SK-N-SH (cell line): Measurements from ENCODE around the gene PDPK1. TPM values are rescaled to one million over a fixed set of nuclear protein-coding genes. Genes with fewer than 3 reads are reported as not detected.
"Not testable (repeated sequence)": the region's sequence is repeated elsewhere in the genome, so short reads cannot be mapped to it uniquely, and the experiment has no call there.

ENCODE experiments used
- CTCF ChIA-PET: fragments of 300-600, 350-600 bp; formaldehyde crosslinking; extraction: SDS; loops from one replicate; lab custom pipeline; 2021; lab: Yijun Ruan, JAX
- POLR2A ChIA-PET: fragments of 350-600 bp; sonication (Branson Sonifier 250); formaldehyde crosslinking; extraction: SDS; loops from one replicate; lab custom pipeline; 2020; ENCODE audit warnings: antibody characterized with exemption, inconsistent platforms; lab: Yijun Ruan, JAX
- DNase-seq: peaks from one replicate; pipeline ENCODE4 v3.0.0; 2012
- H2AFZ ChIP-seq: fragments of 200-600 bp; sonication (generic); 2 replicates; pipeline ENCODE4 v1.8.1; 2016; ENCODE audit warnings: antibody characterized with exemption, mild to moderate bottlenecking, low read depth
- H3F3A ChIP-seq: fragments of 200-600 bp; sonication (generic); replicated peaks from 2 replicates; pipeline ENCODE3; 2016; ENCODE audit warnings: antibody characterized with exemption, mild to moderate bottlenecking; ENCODE audit not compliant: insufficient read depth
- H3K27ac ChIP-seq, 2 experiments: fragments of 200-500 bp in 1 of 2; fragments of 200-600 bp in 1 of 2; sonication (Bioruptor generic) in 1 of 2; sonication (generic), shearing (Covaris generic) in 1 of 2; 2 replicates each; pipeline versions ENCODE4 v1.5.1 to v1.6.1; 2014 to 2016; ENCODE audit warnings: low read depth in 2 of 2, inconsistent platforms in 1 of 2, low read length in 1 of 2, mild to moderate bottlenecking in 1 of 2, mixed read lengths in 1 of 2
- H3K27me3 ChIP-seq: fragments of 200-600 bp; sonication (generic), shearing (Covaris generic); 2 replicates; pipeline ENCODE4 v1.6.1; 2016; ENCODE audit warnings: mixed run types; ENCODE audit not compliant: insufficient read depth
- H3K36me3 ChIP-seq, 2 experiments: fragments of 200-500 bp in 1 of 2; fragments of 200-600 bp in 1 of 2; sonication (Bioruptor generic) in 1 of 2; sonication (generic) in 1 of 2; replicated peaks in 1 of 2; 2 replicates each; pipeline versions ENCODE3 to v1.5.1; 2014 to 2016; ENCODE audit warnings: low read length in 1 of 2, mild to moderate bottlenecking in 1 of 2; ENCODE audit not compliant: insufficient read depth in 2 of 2, control insufficient read depth in 1 of 2
- H3K4me1 ChIP-seq, 2 experiments: fragments of 200-500 bp in 1 of 2; fragments of 200-600 bp in 1 of 2; sonication (Bioruptor generic) in 1 of 2; sonication (generic), shearing (Covaris generic) in 1 of 2; 2 replicates each; pipeline versions ENCODE4 v1.5.1 to v1.6.1; 2014 to 2016; ENCODE audit warnings: low read depth in 1 of 2, low read length in 1 of 2, mixed run types in 1 of 2; ENCODE audit not compliant: insufficient read depth in 2 of 2, control insufficient read depth in 1 of 2
- H3K4me2 ChIP-seq: fragments of 200-600 bp; sonication (generic), shearing (Covaris generic); 2 replicates; pipeline ENCODE4 v1.6.1; 2017; ENCODE audit warnings: mixed run types
- H3K4me3 ChIP-seq, 2 experiments: fragments of 200-500 bp in 1 of 2; fragments of 200-600 bp in 1 of 2; sonication (Bioruptor generic) in 1 of 2; sonication (generic), shearing (Covaris generic) in 1 of 2; 2 replicates each; pipeline versions ENCODE4 v1.5.1 to v1.8.1; 2014 to 2016; ENCODE audit warnings: low read depth in 2 of 2, inconsistent platforms in 1 of 2, low read length in 1 of 2, mild to moderate bottlenecking in 1 of 2, mixed read lengths in 1 of 2, moderate library complexity in 1 of 2
- H3K79me2 ChIP-seq: fragments of 200-600 bp; sonication (generic); 2 replicates; pipeline ENCODE4 v1.8.1; 2017; ENCODE audit warnings: mild to moderate bottlenecking; ENCODE audit not compliant: insufficient read depth
- H3K9ac ChIP-seq: fragments of 200-600 bp; sonication (generic); 2 replicates; pipeline ENCODE4 v1.6.1; 2017; ENCODE audit warnings: mixed run types
- H3K9me2 ChIP-seq: fragments of 200-600 bp; sonication (generic); 2 replicates; pipeline ENCODE4 v1.6.1; 2017; ENCODE audit warnings: mixed run types
- H3K9me3 ChIP-seq: fragments of 200-600 bp; sonication (generic); 2 replicates; pipeline ENCODE4 v1.6.1; 2017; ENCODE audit warnings: mixed run types, mild to moderate bottlenecking, moderate library complexity
- H4K20me1 ChIP-seq: fragments of 200-600 bp; sonication (generic); 2 replicates; pipeline ENCODE4 v1.6.1; 2017; ENCODE audit warnings: mild to moderate bottlenecking, mixed run types; ENCODE audit not compliant: insufficient read depth
- WGBS: methylation state at CpG from one replicate; pipeline ENCODE4 v1.1.6; 2017; ENCODE audit warnings: low lambda C conversion rate; 5-methylcytosine and 5-hydroxymethylcytosine counted together
- polyA plus RNA-seq, 3 experiments: library from polyadenylated mRNA; depleted of rRNA; stranded (reverse); fragments of >200 nt; gene quantifications; 2 replicates each; pipeline ENCODE4 v1.2.3, GENCODE V29; 2012
- small RNA-seq, 7 experiments: library from RNA; depleted of rRNA; stranded (forward); fragments of <200 nt; gene quantifications; one replicate each; pipeline ENCODE3, GENCODE V24; 2012

Gene PDPK1
- polyA plus RNA-seq, 1 of the 3 experiments (the other 2 are of a cell fraction), result 22.0 TPM

DNA sequence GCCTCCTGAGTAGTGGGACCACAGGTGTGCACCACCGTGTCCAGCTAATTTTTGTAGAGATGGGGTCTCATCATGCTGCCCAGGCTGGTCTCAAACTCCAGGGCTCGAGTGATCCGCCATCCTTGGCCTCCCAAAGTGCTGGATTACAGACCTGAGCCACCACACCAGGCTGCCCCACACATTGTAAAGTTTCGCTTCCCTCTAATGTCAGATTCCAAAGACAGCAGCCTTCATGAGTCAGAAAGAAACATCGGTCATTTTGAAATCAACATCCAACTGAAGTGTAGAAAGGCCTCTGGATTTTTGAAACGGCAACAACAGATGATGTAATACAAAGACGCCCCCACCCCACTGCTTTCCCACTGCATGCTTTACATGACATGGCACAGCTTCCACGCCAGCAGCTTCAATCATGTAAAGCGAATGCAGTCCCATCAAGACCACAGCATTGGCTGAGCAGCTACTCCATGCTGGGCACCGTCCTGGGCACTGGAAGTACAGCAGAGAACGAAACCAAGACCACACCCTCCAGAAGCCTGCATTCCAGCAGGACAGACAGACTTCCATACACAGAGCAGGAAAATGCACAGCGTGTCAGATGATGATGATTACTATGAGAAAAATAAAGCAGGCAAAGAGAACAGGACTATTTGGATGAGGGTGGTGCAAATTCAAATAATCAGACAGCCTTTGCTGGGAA, 107.1 kb downstream of the PDPK1 start:
- H3K36me3 ChIP-seq, H3K27ac ChIP-seq, H4K20me1 ChIP-seq, H3F3A ChIP-seq, H3K9me2 ChIP-seq, POLR2A ChIA-PET, CTCF ChIA-PET, H3K4me1 ChIP-seq, H2AFZ ChIP-seq, H3K9ac ChIP-seq, H3K27me3 ChIP-seq, H3K4me3 ChIP-seq, DNase-seq, H3K9me3 ChIP-seq, H3K4me2 ChIP-seq, H3K79me2 ChIP-seq: not testable (repeated sequence)
- WGBS, result no CpG with 5 or more reads among the region's 12 CpGs

DNA sequence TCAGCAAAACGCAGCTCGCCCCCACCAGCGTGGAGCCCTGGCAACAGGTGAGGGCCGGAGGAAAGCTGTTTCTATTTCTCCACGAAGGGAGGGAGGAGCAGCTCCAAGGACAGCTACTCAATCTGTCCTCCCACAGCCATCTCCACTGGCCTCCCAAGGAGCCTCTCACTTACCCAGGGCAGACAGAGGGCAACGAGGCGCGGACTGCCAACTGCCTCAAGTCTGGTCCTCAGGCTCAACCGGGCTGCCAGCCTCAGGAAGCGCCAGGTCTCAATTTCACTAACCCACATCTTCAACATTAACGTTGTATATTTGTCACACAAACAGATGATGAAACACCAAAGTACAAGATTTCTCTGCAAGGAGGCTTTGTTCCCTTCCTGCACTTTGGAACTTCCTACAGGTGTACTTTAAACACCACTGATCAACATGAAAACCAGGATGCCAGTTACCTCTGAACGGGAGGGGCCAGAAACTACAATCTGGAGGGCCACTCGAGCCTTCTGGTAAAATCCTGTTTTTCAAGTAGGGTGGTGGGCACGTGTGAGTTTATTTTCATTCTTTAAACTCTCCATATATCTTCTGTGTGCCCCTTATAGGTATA, 113.5 kb downstream of the PDPK1 start:
- H2AFZ ChIP-seq, H3K4me3 ChIP-seq, H4K20me1 ChIP-seq, H3K36me3 ChIP-seq, H3K9me2 ChIP-seq, H3K9me3 ChIP-seq, H3F3A ChIP-seq, H3K4me1 ChIP-seq, H3K79me2 ChIP-seq, H3K9ac ChIP-seq, POLR2A ChIA-PET, H3K27ac ChIP-seq, CTCF ChIA-PET, DNase-seq, H3K27me3 ChIP-seq, H3K4me2 ChIP-seq: not testable (repeated sequence)
- whole genome bisulfite sequencing, result no CpG with 5 or more reads among the region's 14 CpGs

Small RNAs within 50 kb of the gene (small RNA-seq; reads per million reads assigned to genes)
- gene AC093525.1, result 0 reads per million in 7 experiments
- gene MIR3178, result 0 reads per million in 7 experiments

Other genes with a start within 250 kb of the PDPK1 start
- 6.9 and 9.9 TPM in 2 replicates for gene ABCA3, start 197.3 kb upstream of the PDPK1 start, polyA plus RNA-seq (2012; rRNA removed)
- 3.8 and 4.6 TPM in 2 replicates for gene CCNF, start 108.6 kb upstream of the PDPK1 start, polyA plus RNA-seq (2012; rRNA removed)
- gene TEDC2, start 77.9 kb upstream of the PDPK1 start, polyA plus RNA-seq (2012; rRNA removed), result 15.6 and 16.5 TPM in 2 replicates
- 0.26 and 0.28 TPM in 2 replicates for gene NTN3, start 66.7 kb upstream of the PDPK1 start, polyA plus RNA-seq (2012; rRNA removed)
- gene TBC1D24, start 62.9 kb upstream of the PDPK1 start, polyA plus RNA-seq (2012; rRNA removed), result 5.6 and 6.7 TPM in 2 replicates
- gene ATP6V0C, start 24.1 kb upstream of the PDPK1 start, polyA plus RNA-seq (2012; rRNA removed), result 30.2 and 80.1 TPM in 2 replicates
- 38.1 and 50.7 TPM in 2 replicates for gene AMDHD2, start 17.6 kb upstream of the PDPK1 start, polyA plus RNA-seq (2012; rRNA removed)
- not detected in 2 replicates for gene CEMP1, start 6.6 kb upstream of the PDPK1 start, polyA plus RNA-seq (2012; rRNA removed)
- 53.4 and 57.1 TPM in 2 replicates for gene KCTD5, start 144.5 kb downstream of the PDPK1 start, polyA plus RNA-seq (2012; rRNA removed)
- gene PRSS27, start 182.2 kb downstream of the PDPK1 start, polyA plus RNA-seq (2012; rRNA removed), result 7.6 and 7.7 TPM in 2 replicates
- gene SRRM2, start 214.6 kb downstream of the PDPK1 start, polyA plus RNA-seq (2012; rRNA removed), result 100 and 143 TPM in 2 replicates
- gene ELOB, start 239.3 kb downstream of the PDPK1 start, polyA plus RNA-seq (2012; rRNA removed), result 327 and 329 TPM in 2 replicates
- not detected in 2 replicates for gene PRSS33, start 249.5 kb downstream of the PDPK1 start, polyA plus RNA-seq (2012; rRNA removed)